Right forelimb (tissue), 1 donor: Measurements from ENCODE around the gene STAB1.

Experiments used
- DNase-seq: peaks from one replicate; pipeline ENCODE4 v3.0.0-alpha.2; 2018

The STAB1 gene

GRCh38 chr3:52537165-52537620 lies 42.1 kb downstream of the STAB1 start:
- no peak for DNase-seq

- peak; percentile 44 for DNase-seq
Measured at GRCh38 chr3:52537726-52538421, 42.7 kb downstream of the STAB1 start.

- peak; percentile 38 for DNase-seq
Measured at GRCh38 chr3:52539010-52539653, 44.0 kb downstream of the STAB1 start.

- DNase-seq, result no peak
Measured at GRCh38 chr3:52541050-52541449, 45.9 kb downstream of the STAB1 start.

- DNase-seq, result no peak
Measured at GRCh38 chr3:52544937-52545336, 49.8 kb downstream of the STAB1 start.

GRCh38 chr3:52546111-52546901 lies 51.2 kb downstream of the STAB1 start:
- DNase-seq, result no peak

GRCh38 chr3:52547143-52547542 lies 52.0 kb downstream of the STAB1 start:
- no peak for DNase-seq

GRCh38 chr3:52551118-52551517 lies 56.0 kb downstream of the STAB1 start:
- no peak for DNase-seq

- DNase-seq, result no peak
Measured at GRCh38 chr3:52552089-52552488, 57.0 kb downstream of the STAB1 start.

- DNase-seq, result no peak
Measured at GRCh38 chr3:52554026-52554755, 59.1 kb downstream of the STAB1 start.

- no peak for DNase-seq
Measured at GRCh38 chr3:52555056-52555455, 59.9 kb downstream of the STAB1 start.

- DNase-seq, result no peak
Measured at GRCh38 chr3:52557011-52557960, 62.1 kb downstream of the STAB1 start.

GRCh38 chr3:52558436-52558835 lies 63.3 kb downstream of the STAB1 start:
- DNase-seq, result no peak

- DNase-seq, result no peak
Measured at GRCh38 chr3:52561028-52561747, 66.0 kb downstream of the STAB1 start.

GRCh38 chr3:52563984-52564383 lies 68.8 kb downstream of the STAB1 start:
- DNase-seq, result no peak

GRCh38 chr3:52568069-52568468 lies 72.9 kb downstream of the STAB1 start:
- DNase-seq, result no peak

- DNase-seq, result no peak
Measured at GRCh38 chr3:52570076-52570475, 74.9 kb downstream of the STAB1 start.

GRCh38 chr3:52572221-52572620 lies 77.1 kb downstream of the STAB1 start:
- no peak for DNase-seq
